ENCODE data around the gene NLE1. TPM values are rescaled to one million over a fixed set of nuclear protein-coding genes. Genes with fewer than 3 reads are reported as not detected.
"Not testable (repeated sequence)": the region's sequence is repeated elsewhere in the genome, so short reads cannot be mapped to it uniquely, and the experiment has no call there.

Gene NLE1
- total RNA-seq, 2 donors from 2014 or later, result 12.9 to 17.9 TPM

GRCh38 chr17:35176897-35177296 is 34.8 kb upstream of the NLE1 start:
- WGBS, 2 donors, result 53 to 55% methylated on average over 4 to 8 of the region's 8 CpGs
- Histone ChIP-seq H3K9me3 (no peaks in the 10 kb centered on the region), H3K4me1 (no peaks in the 10 kb centered on the region), H3K4me3 (no peak overlapping the region), H3K36me3 (replicated peaks in 1 of 2; ENCODE audit: insufficient read depth in 1 of 2, low read depth in 2 of 2) (no peaks in the 10 kb centered on the region), H3K27ac (no peak overlapping the region), H3K27me3 (no peaks in the 10 kb centered on the region)
- intact Hi-C loops (cut with DNase I), result no loop called here
- ATAC-seq (no peak), DNase-seq (no peak)
- TF ChIP-seq CTCF (IDR thresholded peaks at IDR 0.05) (no peak), POLR2A (IDR thresholded peaks at IDR 0.05) (no peak)

- intact Hi-C loops (cut with DNase I), result no loop called here
- ATAC-seq, result no peak
- no peak for DNase-seq
- Histone ChIP-seq H3K4me3 (no peak overlapping the region), H3K27ac (no peak overlapping the region), H3K36me3 (replicated peaks in 1 of 2; ENCODE audit: insufficient read depth in 1 of 2, low read depth in 2 of 2) (no peaks in the 10 kb centered on the region), H3K4me1 (peaks cover 3% of the 10 kb centered on the region), H3K9me3 (no peaks in the 10 kb centered on the region), H3K27me3 (no peaks in the 10 kb centered on the region)
- TF ChIP-seq CTCF (IDR thresholded peaks at IDR 0.05), result no peak
- no peak for TF ChIP-seq POLR2A (IDR thresholded peaks at IDR 0.05)
- 58 to 62% methylated on average over 8 to 9 of the region's 9 CpGs for WGBS, 2 donors
These were observed 33.7 kb upstream of the NLE1 start for GRCh38 chr17:35175638-35176415.

- no peaks in the 10 kb centered on the region for H3K36me3 ChIP-seq (replicated peaks in 1 of 2; ENCODE audit: insufficient read depth in 1 of 2, low read depth in 2 of 2)
- no peak for DNase-seq
- no peaks in the 10 kb centered on the region for H3K27me3 ChIP-seq
- 69 to 79% methylated on average over 2 of the region's 2 CpGs for WGBS, 2 donors
- no peak for TF ChIP-seq CTCF (IDR thresholded peaks at IDR 0.05)
- TF ChIP-seq POLR2A (IDR thresholded peaks at IDR 0.05), result no peak
- no peak overlapping the region for H3K4me3 ChIP-seq
- intact Hi-C loops (cut with DNase I), result no loop called here
- no peaks in the 10 kb centered on the region for H3K9me3 ChIP-seq
- H3K4me1 ChIP-seq, result peaks cover 3% of the 10 kb centered on the region
- H3K27ac ChIP-seq, result no peak overlapping the region
- no peak for ATAC-seq
These were observed 32.8 kb upstream of the NLE1 start for GRCh38 chr17:35174835-35175334.

- H3K27me3 ChIP-seq; H3K4me3 ChIP-seq; intact Hi-C loops (cut with DNase I); H3K9me3 ChIP-seq; H3K4me1 ChIP-seq; DNase-seq; ATAC-seq; H3K36me3 ChIP-seq (replicated peaks in 1 of 2; ENCODE audit: insufficient read depth in 1 of 2, low read depth in 2 of 2); H3K27ac ChIP-seq: not testable (repeated sequence)
- WGBS, 2 donors, result 82 to 92% methylated on average over 3 of the region's 3 CpGs
These were observed 30.2 kb upstream of the NLE1 start for GRCh38 chr17:35172321-35172720.

GRCh38 chr17:35171834-35172233 is 29.7 kb upstream of the NLE1 start:
- H3K36me3 ChIP-seq (replicated peaks in 1 of 2; ENCODE audit: insufficient read depth in 1 of 2, low read depth in 2 of 2), result no peaks in the 10 kb centered on the region
- TF ChIP-seq CTCF (IDR thresholded peaks at IDR 0.05) (no peak), POLR2A (IDR thresholded peaks at IDR 0.05) (no peak)
- ATAC-seq (no peak), DNase-seq (no peak)
- WGBS, 2 donors, result 32 to 35% methylated on average over 2 of the region's 2 CpGs
- H3K27ac ChIP-seq, result no peak overlapping the region
- no peak overlapping the region for H3K4me3 ChIP-seq
- no peaks in the 10 kb centered on the region for H3K27me3 ChIP-seq
- intact Hi-C loops (cut with DNase I), result no loop called here
- H3K4me1 ChIP-seq, result peaks cover 3% of the 10 kb centered on the region
- no peaks in the 10 kb centered on the region for H3K9me3 ChIP-seq
